ENCODE measurements around the gene WWOX.

WWOX gene

DNA sequence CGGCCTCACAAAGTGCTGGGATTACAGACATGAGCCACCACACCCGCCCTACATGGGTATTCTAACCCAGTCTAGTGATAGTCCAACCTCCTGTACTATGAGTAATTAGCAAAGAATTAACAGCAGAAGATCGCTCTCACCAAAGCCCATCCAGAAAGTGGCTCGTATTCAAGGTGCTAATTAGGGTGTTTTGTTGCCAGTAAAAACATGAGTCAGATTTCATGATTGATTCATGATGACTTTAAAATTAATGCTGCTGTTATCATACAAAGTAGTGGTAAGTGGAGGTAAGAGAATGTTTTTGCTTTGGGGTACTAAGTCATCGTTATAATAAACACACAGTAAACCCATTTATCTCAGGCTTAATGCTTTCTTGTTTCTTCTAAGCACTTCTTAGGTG, 428.8 kb downstream of the WWOX start:
- no peak for DNase-seq (ENCODE audit: low read depth, low spot score)
- Histone ChIP-seq H3K36me3 (ENCODE audit: insufficient read depth, insufficient read length, low read length) (no peaks in the 10 kb centered on the region), H3K9ac (ENCODE audit: insufficient read length, low read depth) (no peak overlapping the region), H3K9me3 (ENCODE audit: insufficient read depth, low read length) (no peaks in the 10 kb centered on the region), H3K27me3 (ENCODE audit: insufficient read depth, insufficient read length) (no peaks in the 10 kb centered on the region), H3K4me1 (ENCODE audit: insufficient read depth, insufficient read length) (no peaks in the 10 kb centered on the region), H3K4me3 (ENCODE audit: insufficient read length, low read depth) (no peak overlapping the region)
- no peak for TF ChIP-seq ZNF274 (IDR thresholded peaks at IDR 0.05; ENCODE audit: low read depth, low read length)
- no peak for TF ChIP-seq SUZ12 (IDR thresholded peaks at IDR 0.05; ENCODE audit: extremely low read depth, insufficient read depth, insufficient read length)
- no peak for TF ChIP-seq YY1 (IDR thresholded peaks at IDR 0.05; ENCODE audit: insufficient read depth, insufficient read length)

DNA sequence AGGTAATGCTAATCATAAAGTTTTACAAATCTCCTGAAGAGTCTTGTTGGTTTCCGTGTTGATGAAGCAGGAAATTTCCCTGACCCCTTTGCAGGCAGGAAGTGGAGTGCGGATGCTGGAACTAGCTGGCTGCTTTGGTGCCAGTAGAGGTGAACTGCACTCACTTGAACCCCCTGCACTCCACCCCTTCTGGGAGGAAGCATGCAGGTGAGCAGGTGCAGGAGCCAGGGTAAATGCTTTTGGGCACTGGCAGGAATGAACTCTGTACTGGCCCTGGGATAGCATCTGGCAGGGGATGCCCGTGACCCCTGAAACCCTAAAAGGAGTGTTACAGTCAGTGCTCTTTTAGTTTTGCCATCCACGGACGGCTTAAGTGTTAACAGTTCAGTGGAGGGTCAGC, 430.4 kb downstream of the WWOX start:
- no peak for DNase-seq (ENCODE audit: low read depth, low spot score)

DNA sequence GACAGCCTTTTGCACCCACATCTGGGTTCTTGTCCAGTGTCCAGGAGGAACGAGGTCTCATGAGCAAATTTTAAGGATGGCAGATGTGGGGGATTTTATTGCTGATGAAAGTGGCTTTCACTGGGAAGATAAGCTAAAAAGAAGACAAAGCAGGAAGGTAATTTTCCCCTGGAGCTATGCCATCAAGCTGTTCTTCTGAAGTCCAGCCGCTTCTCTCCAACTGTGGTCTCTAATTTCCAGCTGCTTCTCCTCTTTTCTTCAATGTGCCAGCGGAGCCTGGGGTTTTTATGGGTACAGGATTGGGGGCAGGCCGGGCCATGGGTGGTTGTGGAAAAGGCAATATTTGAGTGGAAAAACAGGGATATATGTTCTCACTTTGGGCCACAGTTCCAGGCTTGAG, 430.8 kb downstream of the WWOX start:
- H3K4me3 ChIP-seq (ENCODE audit: insufficient read length, low read depth), result no peak overlapping the region

More for the DNA sequence above, 430.4 kb downstream of the WWOX start:
- Histone ChIP-seq H3K27me3 (ENCODE audit: insufficient read depth, insufficient read length) (no peaks in the 10 kb centered on the region), H3K9me3 (ENCODE audit: insufficient read depth, low read length) (no peaks in the 10 kb centered on the region), H3K4me3 (ENCODE audit: insufficient read length, low read depth) (no peak overlapping the region), H3K4me1 (ENCODE audit: insufficient read depth, insufficient read length) (no peaks in the 10 kb centered on the region), H3K9ac (ENCODE audit: insufficient read length, low read depth) (no peak overlapping the region), H3K36me3 (ENCODE audit: insufficient read depth, insufficient read length, low read length) (no peaks in the 10 kb centered on the region)
- no peak for TF ChIP-seq ZNF274 (IDR thresholded peaks at IDR 0.05; ENCODE audit: low read depth, low read length)

DNA sequence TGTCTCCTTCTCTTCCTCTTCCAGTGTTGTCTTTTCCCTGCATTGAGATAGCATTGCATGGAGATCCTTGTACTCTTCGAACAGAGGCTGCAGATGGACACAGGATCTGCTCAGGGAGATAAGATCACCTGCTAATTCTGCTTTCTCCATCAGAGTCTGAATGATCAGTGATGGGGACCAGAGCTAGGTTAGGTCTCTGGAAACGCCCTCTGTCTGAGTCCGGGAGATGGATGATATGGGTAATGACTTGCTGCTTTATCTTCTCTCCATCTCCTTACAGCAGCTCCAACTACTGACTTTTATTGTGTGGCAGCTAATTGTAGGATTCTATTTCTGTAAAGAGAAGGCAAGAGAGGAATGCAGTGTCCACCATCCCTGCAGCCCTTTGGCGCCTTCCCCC, 435.6 kb downstream of the WWOX start:
- DNase-seq (ENCODE audit: low read depth, low spot score), result no peak
- H3K27me3 ChIP-seq (ENCODE audit: insufficient read depth, insufficient read length), result no peaks in the 10 kb centered on the region
- H3K9ac ChIP-seq (ENCODE audit: insufficient read length, low read depth), result no peak overlapping the region
- H3K4me1 ChIP-seq (ENCODE audit: insufficient read depth, insufficient read length), result no peaks in the 10 kb centered on the region
- no peak overlapping the region for H3K4me3 ChIP-seq (ENCODE audit: insufficient read length, low read depth)
- H3K36me3 ChIP-seq (ENCODE audit: insufficient read depth, insufficient read length, low read length), result no peaks in the 10 kb centered on the region
- no peak for TF ChIP-seq ZNF274 (IDR thresholded peaks at IDR 0.05; ENCODE audit: low read depth, low read length)
- TF ChIP-seq YY1 (IDR thresholded peaks at IDR 0.05; ENCODE audit: insufficient read depth, insufficient read length), result no peak
- no peak for TF ChIP-seq SUZ12 (IDR thresholded peaks at IDR 0.05; ENCODE audit: extremely low read depth, insufficient read depth, insufficient read length)
- H3K9me3 ChIP-seq (ENCODE audit: insufficient read depth, low read length), result no peaks in the 10 kb centered on the region

More for the DNA sequence above, 430.8 kb downstream of the WWOX start:
- Histone ChIP-seq H3K36me3 (ENCODE audit: insufficient read depth, insufficient read length, low read length) (no peaks in the 10 kb centered on the region), H3K9me3 (ENCODE audit: insufficient read depth, low read length) (no peaks in the 10 kb centered on the region), H3K9ac (ENCODE audit: insufficient read length, low read depth) (no peak overlapping the region), H3K27me3 (ENCODE audit: insufficient read depth, insufficient read length) (no peaks in the 10 kb centered on the region), H3K4me1 (ENCODE audit: insufficient read depth, insufficient read length) (no peaks in the 10 kb centered on the region)
- DNase-seq (ENCODE audit: low read depth, low spot score), result no peak
- TF ChIP-seq ZNF274 (IDR thresholded peaks at IDR 0.05; ENCODE audit: low read depth, low read length), result no peak
- TF ChIP-seq SUZ12 (IDR thresholded peaks at IDR 0.05; ENCODE audit: extremely low read depth, insufficient read depth, insufficient read length), result no peak
- no peak for TF ChIP-seq YY1 (IDR thresholded peaks at IDR 0.05; ENCODE audit: insufficient read depth, insufficient read length)

DNA sequence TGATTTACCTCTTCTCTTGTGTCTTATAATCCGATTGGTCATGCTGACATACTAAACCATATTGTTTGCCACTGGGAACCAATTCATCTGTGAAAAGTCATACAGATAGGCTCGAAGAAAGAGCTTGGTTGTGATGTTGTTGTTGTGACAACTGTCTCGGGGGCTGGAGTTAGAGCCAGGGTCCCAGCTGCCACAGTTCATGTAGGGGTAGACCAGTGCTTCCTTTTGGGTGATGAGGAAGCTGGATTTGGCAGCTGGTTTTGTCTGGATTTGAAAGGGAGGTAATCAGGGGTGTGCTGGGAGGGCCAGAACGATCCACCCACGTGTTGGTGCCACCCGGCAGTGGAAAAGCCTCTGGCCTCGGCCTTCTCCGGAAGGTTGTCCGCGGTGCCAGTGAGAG, 438.1 kb downstream of the WWOX start:
- Histone ChIP-seq H3K9ac (ENCODE audit: insufficient read length, low read depth) (no peak overlapping the region), H3K4me1 (ENCODE audit: insufficient read depth, insufficient read length) (no peaks in the 10 kb centered on the region)
- no peak for TF ChIP-seq SUZ12 (IDR thresholded peaks at IDR 0.05; ENCODE audit: extremely low read depth, insufficient read depth, insufficient read length)
- TF ChIP-seq YY1 (IDR thresholded peaks at IDR 0.05; ENCODE audit: insufficient read depth, insufficient read length), result no peak
- TF ChIP-seq ZNF274 (IDR thresholded peaks at IDR 0.05; ENCODE audit: low read depth, low read length), result no peak

DNA sequence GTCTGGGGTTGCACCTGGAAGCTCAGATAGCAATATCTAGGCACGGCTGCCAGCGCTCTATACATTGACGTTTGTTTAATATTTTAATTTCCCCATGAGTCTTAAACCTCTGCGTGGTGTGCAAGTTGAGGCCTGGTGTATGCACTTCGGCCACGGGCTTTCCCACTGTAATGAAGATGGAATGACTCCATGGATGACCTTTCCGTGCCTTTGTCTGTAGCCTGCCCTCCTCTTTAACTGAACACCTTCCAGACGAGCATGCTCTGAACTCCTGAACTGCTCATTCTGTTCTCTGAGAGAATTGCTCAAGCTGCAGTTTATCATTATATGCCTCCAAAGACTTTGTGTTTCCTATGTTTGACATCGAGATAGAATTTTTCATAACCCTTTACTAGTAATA, 438.8 kb downstream of the WWOX start:
- no peak for TF ChIP-seq YY1 (IDR thresholded peaks at IDR 0.05; ENCODE audit: insufficient read depth, insufficient read length)
- no peaks in the 10 kb centered on the region for H3K4me1 ChIP-seq (ENCODE audit: insufficient read depth, insufficient read length)
- H3K27me3 ChIP-seq (ENCODE audit: insufficient read depth, insufficient read length), result no peaks in the 10 kb centered on the region
- H3K36me3 ChIP-seq (ENCODE audit: insufficient read depth, insufficient read length, low read length), result no peaks in the 10 kb centered on the region
- H3K4me3 ChIP-seq (ENCODE audit: insufficient read length, low read depth), result no peak overlapping the region
- H3K9me3 ChIP-seq (ENCODE audit: insufficient read depth, low read length), result no peaks in the 10 kb centered on the region
- no peak for DNase-seq (ENCODE audit: low read depth, low spot score)
- H3K9ac ChIP-seq (ENCODE audit: insufficient read length, low read depth), result no peak overlapping the region

More for the DNA sequence above, 438.1 kb downstream of the WWOX start:
- DNase-seq (ENCODE audit: low read depth, low spot score), result no peak
- Histone ChIP-seq H3K4me3 (ENCODE audit: insufficient read length, low read depth) (no peak overlapping the region), H3K36me3 (ENCODE audit: insufficient read depth, insufficient read length, low read length) (no peaks in the 10 kb centered on the region), H3K27me3 (ENCODE audit: insufficient read depth, insufficient read length) (no peaks in the 10 kb centered on the region), H3K9me3 (ENCODE audit: insufficient read depth, low read length) (no peaks in the 10 kb centered on the region)

DNA sequence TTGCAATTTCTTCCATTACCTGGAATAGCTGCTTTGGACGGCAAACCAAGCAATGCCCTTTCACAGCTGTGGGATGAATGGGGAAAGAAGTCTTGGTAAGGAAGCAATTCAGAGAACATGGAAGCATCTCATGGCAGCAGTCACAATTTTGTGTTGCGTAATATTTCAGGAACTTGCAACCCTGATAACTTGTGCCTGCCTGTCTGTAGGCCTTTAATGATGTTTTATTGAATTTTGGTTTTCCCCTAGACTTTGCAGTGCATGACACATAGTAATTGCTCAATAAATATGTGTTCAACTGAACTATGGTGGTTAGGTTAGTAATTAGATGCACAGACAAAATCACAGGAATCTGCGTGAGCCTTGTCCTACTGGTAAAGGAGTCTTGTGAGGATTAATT, 439.5 kb downstream of the WWOX start:
- Histone ChIP-seq H3K9me3 (ENCODE audit: insufficient read depth, low read length) (no peaks in the 10 kb centered on the region), H3K36me3 (ENCODE audit: insufficient read depth, insufficient read length, low read length) (no peaks in the 10 kb centered on the region), H3K4me3 (ENCODE audit: insufficient read length, low read depth) (no peak overlapping the region), H3K4me1 (ENCODE audit: insufficient read depth, insufficient read length) (no peaks in the 10 kb centered on the region), H3K27me3 (ENCODE audit: insufficient read depth, insufficient read length) (no peaks in the 10 kb centered on the region), H3K9ac (ENCODE audit: insufficient read length, low read depth) (no peak overlapping the region)
- DNase-seq (ENCODE audit: low read depth, low spot score), result no peak
- TF ChIP-seq ZNF274 (IDR thresholded peaks at IDR 0.05; ENCODE audit: low read depth, low read length), result no peak
- no peak for TF ChIP-seq SUZ12 (IDR thresholded peaks at IDR 0.05; ENCODE audit: extremely low read depth, insufficient read depth, insufficient read length)
- TF ChIP-seq YY1 (IDR thresholded peaks at IDR 0.05; ENCODE audit: insufficient read depth, insufficient read length), result no peak

DNA sequence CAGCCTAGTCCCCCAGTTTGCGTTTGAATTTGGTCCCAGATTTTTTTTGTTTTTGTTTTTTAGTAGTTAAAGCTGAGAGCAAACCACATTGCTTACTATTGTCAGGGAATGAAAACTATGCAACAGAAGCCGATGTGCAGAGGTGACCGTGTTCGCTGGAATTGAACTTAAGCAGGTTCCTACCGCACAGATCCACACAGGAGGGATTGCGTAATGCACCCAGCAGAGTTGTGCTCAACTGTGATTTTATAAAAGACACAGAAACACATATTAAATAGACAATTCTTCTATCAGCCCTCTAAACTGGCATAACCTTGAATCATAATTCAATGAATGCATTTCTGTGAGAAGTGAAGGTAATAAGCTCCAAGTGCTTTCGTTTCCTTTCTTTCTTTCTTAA, 443.0 kb downstream of the WWOX start:
- Histone ChIP-seq H3K36me3 (ENCODE audit: insufficient read depth, insufficient read length, low read length) (no peaks in the 10 kb centered on the region), H3K4me1 (ENCODE audit: insufficient read depth, insufficient read length) (no peaks in the 10 kb centered on the region), H3K9me3 (ENCODE audit: insufficient read depth, low read length) (no peaks in the 10 kb centered on the region), H3K27me3 (ENCODE audit: insufficient read depth, insufficient read length) (no peaks in the 10 kb centered on the region), H3K9ac (ENCODE audit: insufficient read length, low read depth) (no peak overlapping the region), H3K4me3 (ENCODE audit: insufficient read length, low read depth) (no peak overlapping the region)
- TF ChIP-seq SUZ12 (IDR thresholded peaks at IDR 0.05; ENCODE audit: extremely low read depth, insufficient read depth, insufficient read length) (no peak), ZNF274 (IDR thresholded peaks at IDR 0.05; ENCODE audit: low read depth, low read length) (no peak), YY1 (IDR thresholded peaks at IDR 0.05; ENCODE audit: insufficient read depth, insufficient read length) (no peak)
- DNase-seq (ENCODE audit: low read depth, low spot score), result no peak

Data from NT2/D1 (cell line).